HCT116 (cell line): ENCODE data around the gene REG1A. TPM values are rescaled to one million over a fixed set of nuclear protein-coding genes. Genes with fewer than 3 reads are reported as not detected.

Experiments used
- ATAC-seq: fragments of 200-7000 bp; cut with Tn5 transposase; 2 replicates; pipeline ENCODE4 v1.9.1; 2020; ENCODE audit warnings: mild to moderate bottlenecking, moderate library complexity
- BruUV-seq: library from RNA; stranded (reverse); fragments of 400-500 nt; replicated peaks from 2 replicates; lab custom pipeline; 2021; lab: Mats Ljungman, UMichigan
- CTCF ChIA-PET: fragments of 300-600 bp; sonication (Branson Sonifier 250); formaldehyde crosslinking; loops from one replicate; lab custom pipeline; 2021; ENCODE audit warnings: antibody characterized with exemption; lab: Charles Lee
- POLR2A ChIA-PET: fragments of 300-600, 350-600 bp; sonication (Branson Sonifier 250); formaldehyde crosslinking; loops from one replicate; lab custom pipeline; 2021; ENCODE audit warnings: antibody characterized with exemption; lab: Charles Lee
- RAD21 ChIA-PET, 2 experiments: fragments of 300-600 bp; sonication (Branson Sonifier 250); formaldehyde crosslinking; loops; one replicate each; lab custom pipeline; 2023; ENCODE audit warnings: low total read pairs in 2 of 2; ENCODE audit not compliant: uncharacterized antibody in 2 of 2, unreplicated experiment in 2 of 2, low non-redundant PET in 1 of 2; lab: Charles Lee
- DNase-seq: peaks from one replicate; pipeline ENCODE4 v3.0.0-alpha.2; 2010; ENCODE audit warnings: low read depth, low spot score
- H2AFZ ChIP-seq: fragments of 200-600 bp; shearing (Covaris generic), sonication (generic); 2 replicates; pipeline ENCODE4 v1.6.1; 2017; ENCODE audit warnings: low read depth, mixed run types, mixed read lengths, antibody characterized with exemption, low read length; ENCODE audit not compliant: poor library complexity, severe bottlenecking
- H3K27ac ChIP-seq: 2 replicates; pipeline ENCODE4 v1.5.1; 2012; ENCODE audit warnings: low read depth, low read length
- H3K27me3 ChIP-seq: fragments of 200-600 bp; sonication (generic); 2 replicates; pipeline ENCODE4 v1.6.1; 2016; ENCODE audit warnings: mixed run types, low read length, mixed read lengths; ENCODE audit not compliant: insufficient read depth
- H3K36me3 ChIP-seq, 2 experiments: fragments of 200-500 bp in 1 of 2; fragments of 200-600 bp in 1 of 2; sonication (Bioruptor generic) in 1 of 2; sonication (generic) in 1 of 2; 2 replicates each; pipeline versions ENCODE4 v1.5.1 to v1.6.1; 2014 to 2016; ENCODE audit warnings: low read length in 2 of 2, inconsistent platforms in 1 of 2, mixed read lengths in 1 of 2, mixed run types in 1 of 2; ENCODE audit not compliant: insufficient read depth in 2 of 2, control insufficient read depth in 1 of 2
- H3K4me1 ChIP-seq, 2 experiments: fragments of 200-600 bp in 1 of 2; sonication (generic) in 1 of 2; 2 replicates each; pipeline versions ENCODE4 v1.5.1 to v1.6.1; 2012 to 2017; ENCODE audit warnings: low read length in 2 of 2, inconsistent platforms in 1 of 2, mild to moderate bottlenecking in 1 of 2, mixed read lengths in 1 of 2, mixed run types in 1 of 2, moderate library complexity in 1 of 2; ENCODE audit not compliant: insufficient read depth in 2 of 2, control insufficient read depth in 1 of 2
- H3K4me2 ChIP-seq: fragments of 200-600 bp; sonication (generic); 2 replicates; pipeline ENCODE4 v1.6.1; 2017; ENCODE audit warnings: mixed run types, low read length, mixed read lengths
- H3K4me3 ChIP-seq, 2 experiments: fragments of 200-600 bp in 1 of 2; sonication (generic) in 1 of 2; replicated peaks in 1 of 2; 2 replicates each; pipeline ENCODE4 v1.5.1; 2011 to 2016; ENCODE audit warnings: low read length in 2 of 2, control low read depth in 1 of 2, low read depth in 1 of 2, mild to moderate bottlenecking in 1 of 2, mixed read lengths in 1 of 2, mixed run types in 1 of 2
- H3K79me2 ChIP-seq: fragments of 200-600 bp; sonication (generic); 2 replicates; pipeline ENCODE4 v1.6.1; 2017; ENCODE audit warnings: mild to moderate bottlenecking, mixed run types, low read length, moderate library complexity, mixed read lengths; ENCODE audit not compliant: insufficient read depth
- H3K9ac ChIP-seq: fragments of 200-600 bp; sonication (generic); 2 replicates; pipeline ENCODE4 v1.6.1; 2016; ENCODE audit warnings: low read length, mixed read lengths
- H3K9me2 ChIP-seq: fragments of 200-600 bp; sonication (generic), shearing (Covaris generic); 2 replicates; pipeline ENCODE4 v1.6.1; 2017; ENCODE audit warnings: mixed run types, mild to moderate bottlenecking, moderate library complexity; ENCODE audit not compliant: insufficient read depth
- H3K9me3 ChIP-seq, 2 experiments: fragments of 200-500 bp in 1 of 2; fragments of 200-600 bp in 1 of 2; sonication (Bioruptor generic) in 1 of 2; sonication (generic) in 1 of 2; 2 replicates each; pipeline ENCODE4 v1.6.1; 2014 to 2017; ENCODE audit warnings: low read length in 2 of 2, mixed read lengths in 2 of 2, inconsistent platforms in 1 of 2, low read depth in 1 of 2, mild to moderate bottlenecking in 1 of 2, mixed run types in 1 of 2, moderate library complexity in 1 of 2; ENCODE audit not compliant: control insufficient read depth in 1 of 2, insufficient read depth in 1 of 2
- H4K20me1 ChIP-seq: fragments of 200-600 bp; sonication (generic), shearing (Covaris generic); 2 replicates; pipeline ENCODE4 v1.6.1; 2017; ENCODE audit warnings: mixed run types, mild to moderate bottlenecking, moderate library complexity; ENCODE audit not compliant: insufficient read depth
- ATF3 ChIP-seq: IDR thresholded peaks from 2 replicates; pipeline ENCODE4 v1.6.1; 2012
- CEBPB ChIP-seq: IDR thresholded peaks from 2 replicates; pipeline ENCODE4 v1.6.1; 2012; ENCODE audit warnings: low read depth
- CTCF ChIP-seq, 3 experiments: fragments of 200-600 bp in 1 of 3; sonication (generic) in 1 of 3; IDR thresholded peaks in 2 of 3; conservative IDR thresholded peaks in 1 of 3; 2 replicates each; pipeline ENCODE4 v1.5.1; 2012 to 2017; ENCODE audit warnings: low read depth in 2 of 3, low read length in 2 of 3, antibody characterized with exemption in 1 of 3, borderline replicate concordance in 1 of 3, control low read depth in 1 of 3, mild to moderate bottlenecking in 1 of 3, mixed read lengths in 1 of 3, mixed run types in 1 of 3, moderate library complexity in 1 of 3; ENCODE audit not compliant: insufficient read depth in 1 of 3
- EZH2 ChIP-seq: fragments of 200-600 bp; sonication (generic); IDR thresholded peaks from 2 replicates; pipeline ENCODE4 v1.6.1; 2017; ENCODE audit warnings: antibody characterized with exemption, mixed run types
- EZH2phosphoT487 ChIP-seq: fragments of 200-600 bp; IDR thresholded peaks from 2 replicates; pipeline ENCODE4 v1.6.1; 2018; ENCODE audit warnings: antibody characterized with exemption, borderline replicate concordance
- FOSL1 ChIP-seq: IDR thresholded peaks from 2 replicates; pipeline ENCODE4 v1.6.1; 2012; ENCODE audit warnings: low read depth
- RAD21 ChIP-seq: IDR thresholded peaks from 2 replicates; pipeline ENCODE4 v1.6.1; 2012; ENCODE audit warnings: low read depth, mild to moderate bottlenecking
- SIN3A ChIP-seq: IDR thresholded peaks from 2 replicates; pipeline ENCODE4 v1.6.1; 2012; ENCODE audit warnings: low read depth
- SP1 ChIP-seq: IDR thresholded peaks from 2 replicates; pipeline ENCODE4 v1.6.1; 2012; ENCODE audit warnings: low read depth
- SRF ChIP-seq: IDR thresholded peaks from 2 replicates; pipeline ENCODE4 v1.6.1; 2012; ENCODE audit warnings: low read depth
- TCF7L2 ChIP-seq: IDR thresholded peaks from 2 replicates; pipeline ENCODE4 v1.7.0; 2011; ENCODE audit warnings: borderline replicate concordance, inconsistent platforms; ENCODE audit not compliant: insufficient read depth, insufficient read length; ENCODE audit errors: extremely low read depth
- YY1 ChIP-seq: IDR thresholded peaks from 2 replicates; pipeline ENCODE4 v1.6.1; 2011; ENCODE audit warnings: low read length, low read depth, moderate library complexity, mild to moderate bottlenecking; ENCODE audit not compliant: insufficient replicate concordance; ENCODE audit errors: extremely low read depth
- intact Hi-C: fragments of 100-400 bp; cut with micrococcal nuclease; formaldehyde crosslinking; loops from 2 replicates; pipeline ENCODE4 v1.10.0; 2022
- total RNA-seq: library from RNA; stranded (reverse); gene quantifications from one replicate; pipeline ENCODE4 v1.2.1, GENCODE V29; 2021; ENCODE audit not compliant: unreplicated experiment
- TF ChIP-seq, protein P1 (sequence below): IDR thresholded peaks from 2 replicates; pipeline ENCODE4 v1.6.1; 2012; ENCODE audit warnings: low read depth
- TF ChIP-seq, protein P2 (sequence below): IDR thresholded peaks from 2 replicates; pipeline ENCODE4 v1.6.1; 2011; ENCODE audit warnings: mild to moderate bottlenecking, low read length, moderate library complexity; ENCODE audit not compliant: insufficient replicate concordance; ENCODE audit errors: extremely low read depth

REG1A gene
- total RNA-seq, 1 experiment from 2014 or later = 5.2 TPM

GRCh38 chr2:79138385-79138784 is 18.1 kb downstream of the REG1A start:
- H3K4me2 ChIP-seq = no peak overlapping the region
- no peak overlapping the region for H3K4me3 ChIP-seq
- H3K9me2 ChIP-seq = no peaks in the 10 kb centered on the region
- intact Hi-C loops = no loop called here
- DNase-seq (no peak), ATAC-seq (no peak)
- TF ChIP-seq YY1 = no peak
- no peak for TF ChIP-seq CTCF (IDR thresholded peaks at IDR 0.05 in 2 of 3, conservative IDR thresholded peaks at IDR 0.05 in 1 of 3; ENCODE audit: borderline replicate concordance in 1 of 3, insufficient read depth in 1 of 3, low read depth in 2 of 3, low read length in 2 of 3)
- TF ChIP-seq RAD21 = no peak
- TF ChIP-seq FOSL1 = no peak
- TF ChIP-seq, protein P1, sequence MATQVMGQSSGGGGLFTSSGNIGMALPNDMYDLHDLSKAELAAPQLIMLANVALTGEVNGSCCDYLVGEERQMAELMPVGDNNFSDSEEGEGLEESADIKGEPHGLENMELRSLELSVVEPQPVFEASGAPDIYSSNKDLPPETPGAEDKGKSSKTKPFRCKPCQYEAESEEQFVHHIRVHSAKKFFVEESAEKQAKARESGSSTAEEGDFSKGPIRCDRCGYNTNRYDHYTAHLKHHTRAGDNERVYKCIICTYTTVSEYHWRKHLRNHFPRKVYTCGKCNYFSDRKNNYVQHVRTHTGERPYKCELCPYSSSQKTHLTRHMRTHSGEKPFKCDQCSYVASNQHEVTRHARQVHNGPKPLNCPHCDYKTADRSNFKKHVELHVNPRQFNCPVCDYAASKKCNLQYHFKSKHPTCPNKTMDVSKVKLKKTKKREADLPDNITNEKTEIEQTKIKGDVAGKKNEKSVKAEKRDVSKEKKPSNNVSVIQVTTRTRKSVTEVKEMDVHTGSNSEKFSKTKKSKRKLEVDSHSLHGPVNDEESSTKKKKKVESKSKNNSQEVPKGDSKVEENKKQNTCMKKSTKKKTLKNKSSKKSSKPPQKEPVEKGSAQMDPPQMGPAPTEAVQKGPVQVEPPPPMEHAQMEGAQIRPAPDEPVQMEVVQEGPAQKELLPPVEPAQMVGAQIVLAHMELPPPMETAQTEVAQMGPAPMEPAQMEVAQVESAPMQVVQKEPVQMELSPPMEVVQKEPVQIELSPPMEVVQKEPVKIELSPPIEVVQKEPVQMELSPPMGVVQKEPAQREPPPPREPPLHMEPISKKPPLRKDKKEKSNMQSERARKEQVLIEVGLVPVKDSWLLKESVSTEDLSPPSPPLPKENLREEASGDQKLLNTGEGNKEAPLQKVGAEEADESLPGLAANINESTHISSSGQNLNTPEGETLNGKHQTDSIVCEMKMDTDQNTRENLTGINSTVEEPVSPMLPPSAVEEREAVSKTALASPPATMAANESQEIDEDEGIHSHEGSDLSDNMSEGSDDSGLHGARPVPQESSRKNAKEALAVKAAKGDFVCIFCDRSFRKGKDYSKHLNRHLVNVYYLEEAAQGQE = no peak
- no peak for TF ChIP-seq TCF7L2
- no peak for TF ChIP-seq CEBPB
- no peak for TF ChIP-seq SRF
- no peak for TF ChIP-seq SP1
- no peak for TF ChIP-seq EZH2
- TF ChIP-seq ATF3 = no peak
- TF ChIP-seq, protein P2, sequence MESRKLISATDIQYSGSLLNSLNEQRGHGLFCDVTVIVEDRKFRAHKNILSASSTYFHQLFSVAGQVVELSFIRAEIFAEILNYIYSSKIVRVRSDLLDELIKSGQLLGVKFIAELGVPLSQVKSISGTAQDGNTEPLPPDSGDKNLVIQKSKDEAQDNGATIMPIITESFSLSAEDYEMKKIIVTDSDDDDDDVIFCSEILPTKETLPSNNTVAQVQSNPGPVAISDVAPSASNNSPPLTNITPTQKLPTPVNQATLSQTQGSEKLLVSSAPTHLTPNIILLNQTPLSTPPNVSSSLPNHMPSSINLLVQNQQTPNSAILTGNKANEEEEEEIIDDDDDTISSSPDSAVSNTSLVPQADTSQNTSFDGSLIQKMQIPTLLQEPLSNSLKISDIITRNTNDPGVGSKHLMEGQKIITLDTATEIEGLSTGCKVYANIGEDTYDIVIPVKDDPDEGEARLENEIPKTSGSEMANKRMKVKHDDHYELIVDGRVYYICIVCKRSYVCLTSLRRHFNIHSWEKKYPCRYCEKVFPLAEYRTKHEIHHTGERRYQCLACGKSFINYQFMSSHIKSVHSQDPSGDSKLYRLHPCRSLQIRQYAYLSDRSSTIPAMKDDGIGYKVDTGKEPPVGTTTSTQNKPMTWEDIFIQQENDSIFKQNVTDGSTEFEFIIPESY = no peak
- TF ChIP-seq EZH2phosphoT487 = no peak
- no peak for TF ChIP-seq SIN3A
- no peaks in the 10 kb centered on the region for H3K27me3 ChIP-seq
- H3K79me2 ChIP-seq = no peaks in the 10 kb centered on the region
- ChIA-PET RAD21 (no interaction called here), POLR2A (no interaction called here), CTCF (no interaction called here)
- no peak overlapping the region for H3K27ac ChIP-seq
- H3K9ac ChIP-seq = no peak overlapping the region
- H2AFZ ChIP-seq = no peak overlapping the region
- no peaks in the 10 kb centered on the region for H3K36me3 ChIP-seq
- H3K9me3 ChIP-seq = peaks cover 19 to 43% of the 10 kb centered on the region in 2 experiments; a peak in 2 of 4 replicates
- no peaks in the 10 kb centered on the region for H4K20me1 ChIP-seq
- no TSS peak for BruUV-seq
- no peaks in the 10 kb centered on the region for H3K4me1 ChIP-seq
